NB4 (cell line): ENCODE data around the gene NFASC.

Experiments
- DNase-seq: peaks from one replicate; pipeline ENCODE4 v3.0.0; 2010; ENCODE audit warnings: low read depth
- H3K4me3 ChIP-seq: one replicate; pipeline ENCODE4 v1.5.1; 2011; ENCODE audit warnings: mild to moderate bottlenecking, low read depth, low read length, moderate library complexity
- CTCF ChIP-seq: IDR thresholded peaks from one replicate; pipeline ENCODE4 v1.5.1; 2012; ENCODE audit warnings: low read depth, low read length
- MAX ChIP-seq: IDR thresholded peaks from 2 replicates; pipeline ENCODE4 v1.6.1; 2011; ENCODE audit warnings: low read depth, low read length
- MYC ChIP-seq: IDR thresholded peaks from 2 replicates; pipeline ENCODE4 v1.6.1; 2011; ENCODE audit warnings: low read depth, low read length
- POLR2A ChIP-seq: IDR thresholded peaks from 2 replicates; pipeline ENCODE4 v1.6.1; 2011; ENCODE audit warnings: mild to moderate bottlenecking; ENCODE audit not compliant: insufficient read length; ENCODE audit errors: extremely low read depth

NFASC gene

DNA sequence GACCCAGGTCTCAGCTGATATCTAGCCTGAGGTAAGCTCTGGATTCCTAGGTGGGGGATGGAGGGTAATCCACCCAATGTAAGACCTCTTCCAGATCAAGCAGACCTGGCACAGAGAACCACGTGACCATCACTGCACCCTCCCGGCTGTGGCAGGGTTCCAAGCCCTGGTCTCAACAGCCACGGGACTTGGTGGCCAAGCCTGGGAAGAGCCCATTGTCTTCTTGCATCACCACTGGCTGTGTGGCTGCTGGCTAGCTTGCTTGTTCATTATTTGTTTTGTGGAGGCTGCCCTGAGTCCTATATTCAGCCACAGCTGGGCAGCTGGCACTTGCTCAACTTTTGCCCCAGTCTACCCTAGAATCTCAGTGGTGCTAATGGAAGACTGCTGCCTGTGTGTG lies 24.1 kb upstream of the NFASC start:
- no peak overlapping the region for H3K4me3 ChIP-seq
- no peak for DNase-seq
- no peak for TF ChIP-seq CTCF
- no peak for TF ChIP-seq MYC
- no peak for TF ChIP-seq MAX
- TF ChIP-seq POLR2A: no peak

DNA sequence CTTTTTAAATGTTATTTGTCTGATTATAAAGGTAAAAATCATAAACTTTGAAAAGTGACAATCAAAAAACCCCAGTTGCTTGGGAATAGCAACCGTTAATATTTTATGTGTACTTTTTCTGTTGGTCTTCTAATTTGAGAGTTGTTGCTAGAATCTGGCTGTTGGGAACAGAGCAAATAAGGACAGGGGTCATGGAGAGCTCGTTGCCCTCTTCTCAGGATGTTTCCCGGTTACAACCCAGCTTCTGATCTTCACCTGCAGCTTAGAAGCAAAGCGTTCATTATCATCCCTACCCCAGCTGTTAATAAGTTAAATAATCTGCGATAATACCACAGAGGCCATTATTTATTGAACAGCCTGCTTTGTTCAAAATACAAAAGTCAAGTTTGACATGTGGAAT lies 22.1 kb upstream of the NFASC start:
- no peak overlapping the region for H3K4me3 ChIP-seq
- no peak for TF ChIP-seq CTCF
- TF ChIP-seq POLR2A: no peak
- TF ChIP-seq MYC: no peak
- no peak for TF ChIP-seq MAX
- no peak for DNase-seq

DNA sequence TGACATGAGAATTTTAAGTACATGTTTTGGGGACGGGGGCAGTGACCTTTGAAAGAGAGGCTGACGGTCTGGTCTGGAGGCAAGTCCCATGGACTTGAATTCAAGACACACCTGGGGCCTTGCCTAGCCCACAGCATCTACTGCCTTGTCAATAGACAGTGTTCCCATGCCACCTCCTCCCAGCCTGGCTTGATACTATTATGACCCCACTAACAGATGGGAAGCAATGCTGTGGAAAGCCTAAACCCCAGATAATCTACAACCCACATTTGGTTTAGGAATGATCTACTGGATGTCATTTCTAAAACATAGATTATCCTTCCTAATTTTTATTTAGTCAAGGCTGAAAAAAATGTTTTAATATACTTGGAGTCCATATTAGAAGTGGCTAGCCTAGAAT lies 17.8 kb upstream of the NFASC start:
- no peak for TF ChIP-seq MAX
- no peak for TF ChIP-seq CTCF
- TF ChIP-seq MYC: no peak
- TF ChIP-seq POLR2A: no peak
- DNase-seq: no peak
- H3K4me3 ChIP-seq: no peak overlapping the region

DNA sequence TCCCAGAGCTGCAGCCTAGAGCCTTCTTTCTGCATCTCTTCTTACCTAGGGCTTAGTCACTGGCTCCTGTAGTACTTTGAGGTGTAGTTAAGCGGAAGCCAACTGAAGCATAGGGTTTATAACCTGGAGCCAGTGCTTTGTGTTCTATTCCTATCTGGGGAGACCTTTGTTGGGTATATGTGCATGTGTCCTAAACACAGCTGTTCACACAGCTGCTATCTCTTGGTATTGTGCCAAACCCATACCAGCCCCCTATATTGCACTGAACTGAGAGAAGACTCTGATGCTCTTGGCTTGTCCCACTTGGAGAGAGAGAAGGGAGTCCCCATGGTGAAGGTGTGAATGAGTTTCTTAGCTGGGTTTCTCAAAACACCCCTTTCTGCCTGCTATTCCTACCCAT lies 17.2 kb upstream of the NFASC start:
- no peak overlapping the region for H3K4me3 ChIP-seq
- no peak for TF ChIP-seq CTCF
- TF ChIP-seq MYC: no peak
- TF ChIP-seq MAX: no peak
- no peak for DNase-seq

- H3K4me3 ChIP-seq: no peak overlapping the region
- TF ChIP-seq MAX (no peak), CTCF (no peak), POLR2A (no peak), MYC (no peak)
- no peak for DNase-seq
These were observed 16.4 kb upstream of the NFASC start for GRCh38 chr1:204854286-204854685.

DNA sequence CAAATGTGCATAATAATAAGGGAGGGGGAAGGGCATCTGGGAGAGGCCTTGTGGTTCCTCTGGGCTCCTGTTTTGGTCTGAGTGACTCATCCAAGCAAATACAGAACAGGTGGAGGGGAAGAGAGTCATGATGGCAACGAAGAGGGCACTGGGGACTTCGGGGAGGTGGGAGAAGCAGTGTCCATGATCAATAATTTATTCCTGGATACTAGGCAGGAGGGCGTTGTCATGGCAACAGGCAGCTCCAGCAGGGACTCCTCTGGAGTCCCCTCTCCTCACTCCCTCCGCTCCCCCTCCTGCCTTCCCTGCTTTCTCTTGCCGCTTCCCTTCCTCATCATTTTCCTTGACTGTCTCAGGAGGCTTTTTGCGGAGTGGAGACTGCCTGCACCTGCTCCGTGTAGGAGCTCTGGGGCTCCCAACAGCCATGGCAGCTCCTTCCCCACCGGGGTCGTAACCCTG lies 12.3 kb upstream of the NFASC start:
- TF ChIP-seq POLR2A: no peak
- DNase-seq: no peak
- no peak overlapping the region for H3K4me3 ChIP-seq
